SU-DHL-6 (cell line): Measurements from ENCODE around the gene OR8K5.

ENCODE experiments used
- H2AFZ ChIP-seq: fragments of 200-600 bp; sonication (generic); 2 replicates; pipeline ENCODE4 v1.6.1; 2014; ENCODE audit warnings: low read depth, mild to moderate bottlenecking, moderate library complexity, mixed read lengths, antibody characterized with exemption, low read length; ENCODE audit not compliant: severe bottlenecking
- H3F3A ChIP-seq: fragments of 200-600 bp; shearing (Covaris generic); 2 replicates; pipeline ENCODE4 v1.6.0; 2016; ENCODE audit warnings: antibody characterized with exemption, mild to moderate bottlenecking; ENCODE audit not compliant: insufficient read depth
- H3K27ac ChIP-seq: fragments of 200-600 bp; sonication (generic); 2 replicates; pipeline ENCODE4 v1.5.1; 2016; ENCODE audit warnings: low read depth, mild to moderate bottlenecking, low read length, moderate library complexity, mixed read lengths
- H3K27me3 ChIP-seq: fragments of 200-600 bp; sonication (generic), shearing (Covaris generic); 2 replicates; pipeline ENCODE4 v1.6.0; 2014; ENCODE audit warnings: mild to moderate bottlenecking, low read length
- H3K36me3 ChIP-seq: fragments of 200-600 bp; sonication (generic); 2 replicates; pipeline ENCODE4 v1.6.1; 2014; ENCODE audit warnings: mild to moderate bottlenecking, low read length, mixed read lengths
- H3K4me2 ChIP-seq: fragments of 300-600, 200-600 bp; shearing (Covaris generic), sonication (generic); 2 replicates; pipeline ENCODE4 v1.6.0; 2014; ENCODE audit warnings: low read length, low read depth, mild to moderate bottlenecking; ENCODE audit not compliant: poor library complexity, severe bottlenecking
- H3K4me3 ChIP-seq: fragments of 200-600 bp; sonication (generic); 2 replicates; pipeline ENCODE4 v1.5.1; 2014; ENCODE audit warnings: antibody characterized with exemption, low read length, mild to moderate bottlenecking, mixed read lengths; ENCODE audit not compliant: insufficient read depth, poor library complexity, severe bottlenecking
- H3K79me2 ChIP-seq: fragments of 200-600 bp; sonication (generic); 2 replicates; pipeline ENCODE4 v1.6.1; 2014; ENCODE audit warnings: mild to moderate bottlenecking, low read length, moderate library complexity; ENCODE audit not compliant: insufficient read depth
- H3K9ac ChIP-seq: fragments of 200-600 bp; sonication (generic); 2 replicates; pipeline ENCODE4 v1.7.0; 2014; ENCODE audit warnings: mild to moderate bottlenecking, low read length
- H3K9me2 ChIP-seq: fragments of 200-600 bp; sonication (generic); replicated peaks from 2 replicates; pipeline ENCODE4 v1.6.1; 2014; ENCODE audit warnings: low read length; ENCODE audit not compliant: insufficient read depth
- H3K9me3 ChIP-seq: fragments of 200-600 bp; sonication (generic); 2 replicates; pipeline ENCODE4 v1.6.1; 2014; ENCODE audit warnings: low read length, mixed read lengths; ENCODE audit not compliant: insufficient read depth
- H4K20me1 ChIP-seq: fragments of 200-600 bp; sonication (generic); 2 replicates; pipeline ENCODE4 v1.6.1; 2014; ENCODE audit warnings: low read depth, mild to moderate bottlenecking, antibody characterized with exemption, low read length, moderate library complexity, mixed read lengths
- EZH2phosphoT487 ChIP-seq: fragments of 200-600 bp; sonication (generic), shearing (Covaris generic); conservative IDR thresholded peaks from 2 replicates; pipeline ENCODE4 v1.6.1; 2018; ENCODE audit warnings: mild to moderate bottlenecking, antibody characterized with exemption, low read length, moderate library complexity, mixed read lengths
- TF ChIP-seq, protein P1 (sequence below): fragments of 200-600 bp; sonication (generic); IDR thresholded peaks from one replicate; pipeline ENCODE4 v1.5.1; 2017; ENCODE audit warnings: antibody characterized with exemption, mild to moderate bottlenecking, low read length, moderate library complexity; ENCODE audit not compliant: insufficient read depth, poor library complexity, severe bottlenecking

The OR8K5 gene

DNA sequence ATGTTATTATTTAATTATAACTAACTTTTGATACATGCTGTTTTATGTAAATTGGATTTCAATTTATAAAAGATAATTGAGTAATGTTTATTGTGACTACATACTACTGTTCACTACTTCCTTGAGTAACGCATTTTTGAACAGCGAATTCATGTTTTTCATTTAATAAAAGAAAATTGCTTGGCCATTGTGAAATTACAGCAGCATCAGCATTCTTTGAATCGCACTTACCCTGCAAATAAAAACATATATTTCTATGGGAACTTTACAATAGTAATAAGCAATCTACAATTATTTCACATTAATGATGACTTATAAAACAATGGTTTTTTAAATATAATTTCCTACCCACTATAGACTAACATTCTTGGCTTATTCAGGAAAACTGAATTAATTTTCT is 36.6 kb upstream of the OR8K5 start:
- H3K36me3 ChIP-seq = no peaks in the 10 kb centered on the region
- no peak overlapping the region for H3K4me2 ChIP-seq
- no peaks in the 10 kb centered on the region for H3K79me2 ChIP-seq
- TF ChIP-seq, protein P1, sequence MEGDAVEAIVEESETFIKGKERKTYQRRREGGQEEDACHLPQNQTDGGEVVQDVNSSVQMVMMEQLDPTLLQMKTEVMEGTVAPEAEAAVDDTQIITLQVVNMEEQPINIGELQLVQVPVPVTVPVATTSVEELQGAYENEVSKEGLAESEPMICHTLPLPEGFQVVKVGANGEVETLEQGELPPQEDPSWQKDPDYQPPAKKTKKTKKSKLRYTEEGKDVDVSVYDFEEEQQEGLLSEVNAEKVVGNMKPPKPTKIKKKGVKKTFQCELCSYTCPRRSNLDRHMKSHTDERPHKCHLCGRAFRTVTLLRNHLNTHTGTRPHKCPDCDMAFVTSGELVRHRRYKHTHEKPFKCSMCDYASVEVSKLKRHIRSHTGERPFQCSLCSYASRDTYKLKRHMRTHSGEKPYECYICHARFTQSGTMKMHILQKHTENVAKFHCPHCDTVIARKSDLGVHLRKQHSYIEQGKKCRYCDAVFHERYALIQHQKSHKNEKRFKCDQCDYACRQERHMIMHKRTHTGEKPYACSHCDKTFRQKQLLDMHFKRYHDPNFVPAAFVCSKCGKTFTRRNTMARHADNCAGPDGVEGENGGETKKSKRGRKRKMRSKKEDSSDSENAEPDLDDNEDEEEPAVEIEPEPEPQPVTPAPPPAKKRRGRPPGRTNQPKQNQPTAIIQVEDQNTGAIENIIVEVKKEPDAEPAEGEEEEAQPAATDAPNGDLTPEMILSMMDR = no peak
- TF ChIP-seq EZH2phosphoT487 = no peak
- H3K27me3 ChIP-seq = no peaks in the 10 kb centered on the region
- H3K4me3 ChIP-seq = no peak overlapping the region
- no peak overlapping the region for H3K9ac ChIP-seq
- H3F3A ChIP-seq = no peaks in the 10 kb centered on the region
- no peak overlapping the region for H3K27ac ChIP-seq
- H3K9me3 ChIP-seq = no peaks in the 10 kb centered on the region
- no peaks in the 10 kb centered on the region for H3K9me2 ChIP-seq
- no peak overlapping the region for H2AFZ ChIP-seq
- H4K20me1 ChIP-seq = no peaks in the 10 kb centered on the region

- H3K9me3 ChIP-seq = no peaks in the 10 kb centered on the region
- H2AFZ ChIP-seq = no peak overlapping the region
- no peak overlapping the region for H3K4me3 ChIP-seq
- no peaks in the 10 kb centered on the region for H3K79me2 ChIP-seq
- no peaks in the 10 kb centered on the region for H3F3A ChIP-seq
- no peak overlapping the region for H3K9ac ChIP-seq
- TF ChIP-seq, protein P1 = no peak
- no peak for TF ChIP-seq EZH2phosphoT487
- H3K9me2 ChIP-seq = 0 out of 2 replicates have a peak, but pooled peaks cover 3% of the 10 kb centered on the region
- H3K27me3 ChIP-seq = no peaks in the 10 kb centered on the region
- no peak overlapping the region for H3K27ac ChIP-seq
- H3K4me2 ChIP-seq = no peak overlapping the region
- H3K36me3 ChIP-seq = no peaks in the 10 kb centered on the region
- H4K20me1 ChIP-seq = no peaks in the 10 kb centered on the region
Observed at GRCh38 chr11:56188602-56189001, 28.5 kb upstream of the OR8K5 start.

DNA sequence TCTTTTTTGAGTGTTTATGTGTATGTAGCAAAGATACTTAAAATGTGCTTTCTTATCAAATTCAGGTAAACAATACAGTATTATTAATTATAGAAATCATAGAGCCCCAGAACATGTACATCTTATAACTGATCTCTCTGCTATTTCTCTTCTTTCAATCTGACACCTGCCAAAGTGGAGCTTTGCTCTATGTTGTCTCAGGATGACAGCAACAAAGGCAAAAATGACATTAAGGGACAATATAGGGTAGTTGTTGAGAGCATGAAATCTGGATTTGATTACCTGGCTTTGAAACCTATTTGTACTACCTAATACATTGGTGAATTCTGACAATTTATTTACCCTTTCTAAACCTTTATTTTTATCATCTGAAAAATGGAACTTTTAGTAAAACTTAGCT is 23.3 kb upstream of the OR8K5 start:
- Histone ChIP-seq H3K9ac (no peak overlapping the region), H3F3A (no peaks in the 10 kb centered on the region), H3K27me3 (no peaks in the 10 kb centered on the region), H3K79me2 (no peaks in the 10 kb centered on the region), H3K4me3 (no peak overlapping the region), H2AFZ (no peak overlapping the region), H3K9me2 (0 out of 2 replicates have a peak, but pooled peaks cover 3% of the 10 kb centered on the region), H4K20me1 (no peaks in the 10 kb centered on the region), H3K27ac (no peak overlapping the region), H3K4me2 (no peak overlapping the region), H3K9me3 (no peaks in the 10 kb centered on the region), H3K36me3 (no peaks in the 10 kb centered on the region)
- no peak for TF ChIP-seq EZH2phosphoT487
- TF ChIP-seq, protein P1 = no peak

GRCh38 chr11:56176318-56176717 is 16.2 kb upstream of the OR8K5 start, which contains the start of gene OR5J2:
TSS of gene OR5J2 (plus strand) at chr11:56176618. CDS start at chr11:56176618, 0 bp downstream.
- no peaks in the 10 kb centered on the region for H4K20me1 ChIP-seq
- H3K4me3 ChIP-seq = no peak within 1 kb of the TSS
- H3K27ac ChIP-seq = no peak within 1 kb of the TSS
- no peaks in the 10 kb centered on the region for H3K9me3 ChIP-seq
- H3F3A ChIP-seq = no peaks in the 10 kb centered on the region
- no peak within 1 kb of the TSS for H3K4me2 ChIP-seq
- no peak within 1 kb of the TSS for H2AFZ ChIP-seq
- no peaks in the 10 kb centered on the region for H3K27me3 ChIP-seq
- H3K9me2 ChIP-seq = no peaks in the 10 kb centered on the region
- no peaks in the 10 kb centered on the region for H3K36me3 ChIP-seq
- H3K9ac ChIP-seq = no peak within 1 kb of the TSS
- TF ChIP-seq, protein P1 = no peak
- no peak for TF ChIP-seq EZH2phosphoT487
- no peaks in the 10 kb centered on the region for H3K79me2 ChIP-seq
